Stomach (tissue), 9 donors: ENCODE data around the gene PTGFRN. TPM values are rescaled to one million over a fixed set of nuclear protein-coding genes. Genes with fewer than 3 reads are reported as not detected.

Experiments
- DNase-seq, 2 donors: peaks; one replicate each; pipeline versions ENCODE4 v3.0.0 to v3.0.0-alpha.2; 2013 to 2019
- H3K27ac ChIP-seq, 5 donors: fragments of 200-600 bp in 4 of 5; sonication (generic) in 4 of 5; one replicate each; pipeline ENCODE4 v1.5.1; 2013 to 2019; ENCODE audit warnings: mild to moderate bottlenecking in 1 of 5, moderate library complexity in 1 of 5
- H3K27me3 ChIP-seq, 3 donors: fragments of 200-600 bp; sonication (generic); one replicate each; pipeline ENCODE4 v1.5.1; 2017 to 2019; ENCODE audit warnings: mixed run types in 1 of 3
- H3K36me3 ChIP-seq, 4 donors: fragments of 200-600 bp; sonication (generic); 1 replicate in 3 of 4; 2 replicates in 1 of 4; pipeline ENCODE4 v1.5.1; 2016 to 2019
- H3K4me1 ChIP-seq, 4 donors: fragments of 200-600 bp; sonication (generic); one replicate each; pipeline ENCODE4 v1.5.1; 2016 to 2019
- H3K4me3 ChIP-seq, 4 donors: fragments of 200-600 bp; sonication (generic) in 3 of 4; one replicate each; pipeline ENCODE4 v1.5.1; 2016 to 2019; ENCODE audit warnings: mild to moderate bottlenecking in 1 of 4
- H3K9me3 ChIP-seq, 4 donors: fragments of 200-600 bp; sonication (generic); one replicate each; pipeline ENCODE4 v1.5.1; 2016 to 2019
- EP300 ChIP-seq: sonication (generic); formaldehyde crosslinking; IDR thresholded peaks from one replicate; pipeline ENCODE4 v1.6.1; 2017; ENCODE audit warnings: antibody characterized with exemption
- POLR2A ChIP-seq, 4 donors: fragments of 450-650 bp; IDR thresholded peaks; one replicate each; pipeline ENCODE4 v1.6.1; 2016; ENCODE audit warnings: antibody characterized with exemption in 4 of 4, control low read depth in 2 of 4, mild to moderate bottlenecking in 1 of 4, moderate library complexity in 1 of 4
- POLR2AphosphoS5 ChIP-seq, 3 donors: sonication (generic); formaldehyde crosslinking; IDR thresholded peaks; one replicate each; pipeline ENCODE4 v1.6.1; 2016; ENCODE audit warnings: antibody characterized with exemption in 3 of 3
- WGBS, 5 donors: extraction: QIAGEN DNeasy Blood & Tissue Kit in 3 of 5; methylation state at CpG; one replicate each; pipeline versions ENCODE4 v1.1.5 to v1.1.7; 2013 to 2018; 5-methylcytosine and 5-hydroxymethylcytosine counted together
- intact Hi-C: fragments of 100-400 bp; cut with DNase I; formaldehyde crosslinking; loops from one replicate; pipeline ENCODE4 v1.15.1; 2023; ENCODE audit warnings: low total_unique reads
- polyA plus RNA-seq, 3 donors: library from polyadenylated mRNA; stranded (reverse); fragments of 200-250 nt; gene quantifications; one replicate each; pipeline ENCODE4 v1.2.3, GENCODE V29; 2013
- total RNA-seq, 5 donors: library from RNA; depleted of rRNA; stranded (reverse); fragments of >200 nt; gene quantifications; one replicate each; pipeline versions ENCODE4 v1.1.0 to v1.2.3, GENCODE V29; 2014 to 2016
- TF ChIP-seq, protein P1 (sequence below), 7 experiments: fragments of 450-650 bp in 4 of 7; fragments of 200-600 bp in 3 of 7; sonication (generic) in 3 of 7; IDR thresholded peaks; one replicate each; pipeline ENCODE4 v1.5.1; 2016 to 2019; ENCODE audit warnings: antibody characterized with exemption in 7 of 7, control low read depth in 2 of 7, mild to moderate bottlenecking in 1 of 7
- donor health status: healthy with polysubstance abuse.
- donor health status: Bipolar disorder and iron deficiency.
- donor health status: healthy.

Gene PTGFRN
- total and polyA plus RNA-seq, 8 donors, result 3.8 to 66.6 (median 44.0) TPM

DNA sequence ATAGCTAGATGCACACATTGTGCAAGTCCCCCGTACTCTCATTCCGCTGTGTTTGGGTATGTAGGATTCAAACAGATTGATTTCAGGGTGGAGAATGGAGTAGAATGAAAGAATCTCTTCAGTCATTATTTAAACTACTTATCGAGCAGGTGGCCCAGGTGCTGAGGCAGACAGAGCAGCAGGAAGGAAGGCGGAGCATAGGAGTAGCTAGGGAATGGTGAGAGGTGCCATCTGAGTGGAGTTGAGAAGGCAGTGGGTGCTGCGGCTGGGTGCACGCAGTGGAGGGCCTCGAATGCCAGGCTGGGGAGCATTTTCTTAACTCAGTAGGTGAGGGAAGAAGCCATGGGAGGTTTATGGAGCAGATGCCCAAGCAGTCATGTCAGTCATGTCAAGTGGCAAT, 46.7 kb downstream of the PTGFRN start:
- H3K4me1 ChIP-seq, result peaks cover 0 to 21% (median 2%) of the 10 kb centered on the region in 4 donors
- H3K36me3 ChIP-seq, result peaks cover 0 to 17% (median 7%) of the 10 kb centered on the region in 4 donors
- TF ChIP-seq, protein P1, sequence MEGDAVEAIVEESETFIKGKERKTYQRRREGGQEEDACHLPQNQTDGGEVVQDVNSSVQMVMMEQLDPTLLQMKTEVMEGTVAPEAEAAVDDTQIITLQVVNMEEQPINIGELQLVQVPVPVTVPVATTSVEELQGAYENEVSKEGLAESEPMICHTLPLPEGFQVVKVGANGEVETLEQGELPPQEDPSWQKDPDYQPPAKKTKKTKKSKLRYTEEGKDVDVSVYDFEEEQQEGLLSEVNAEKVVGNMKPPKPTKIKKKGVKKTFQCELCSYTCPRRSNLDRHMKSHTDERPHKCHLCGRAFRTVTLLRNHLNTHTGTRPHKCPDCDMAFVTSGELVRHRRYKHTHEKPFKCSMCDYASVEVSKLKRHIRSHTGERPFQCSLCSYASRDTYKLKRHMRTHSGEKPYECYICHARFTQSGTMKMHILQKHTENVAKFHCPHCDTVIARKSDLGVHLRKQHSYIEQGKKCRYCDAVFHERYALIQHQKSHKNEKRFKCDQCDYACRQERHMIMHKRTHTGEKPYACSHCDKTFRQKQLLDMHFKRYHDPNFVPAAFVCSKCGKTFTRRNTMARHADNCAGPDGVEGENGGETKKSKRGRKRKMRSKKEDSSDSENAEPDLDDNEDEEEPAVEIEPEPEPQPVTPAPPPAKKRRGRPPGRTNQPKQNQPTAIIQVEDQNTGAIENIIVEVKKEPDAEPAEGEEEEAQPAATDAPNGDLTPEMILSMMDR (IDR thresholded peaks at IDR 0.05), result no peak
- no peak for TF ChIP-seq POLR2A (IDR thresholded peaks at IDR 0.05)
- no peak overlapping the region for H3K27ac ChIP-seq
- intact Hi-C loops, result no loop called here
- H3K9me3 ChIP-seq, result no peaks in the 10 kb centered on the region
- H3K27me3 ChIP-seq, result no peaks in the 10 kb centered on the region
- WGBS, 5 donors, result 72 to 83% (median 76%) methylated on average over 7 of the region's 7 CpGs
- no peak overlapping the region for H3K4me3 ChIP-seq
- peak in 1 of 2 donors; percentile 30 for DNase-seq

DNA sequence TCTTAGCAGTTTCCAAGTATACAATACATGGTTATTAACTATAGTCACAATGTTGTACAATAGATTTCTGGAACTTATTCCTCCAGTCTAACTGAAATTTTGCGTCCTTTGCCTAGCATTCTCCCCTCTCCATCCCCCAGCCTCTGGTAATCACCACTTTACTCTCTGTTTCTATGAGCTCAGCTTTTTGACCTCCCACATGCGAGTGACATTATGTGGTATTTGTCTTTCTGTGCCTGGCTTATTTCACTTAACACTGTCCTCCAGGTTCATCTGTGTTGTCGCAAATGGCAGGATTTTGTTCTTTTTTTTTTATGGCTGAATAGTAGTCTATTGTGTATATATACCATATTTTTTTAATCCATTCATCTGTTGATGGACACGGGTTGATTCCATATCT, 47.9 kb downstream of the PTGFRN start:
- no peak for TF ChIP-seq POLR2A (IDR thresholded peaks at IDR 0.05)
- no peak for TF ChIP-seq EP300
- no peak for TF ChIP-seq POLR2AphosphoS5 (IDR thresholded peaks at IDR 0.05)
- TF ChIP-seq, protein P1 (IDR thresholded peaks at IDR 0.05), result no peak
- DNase-seq, result no peak
- H3K9me3 ChIP-seq, result no peaks in the 10 kb centered on the region
- 92 to 95% (median 94%) methylated on average over 4 of the region's 4 CpGs for WGBS, 5 donors
- intact Hi-C loops, result no loop called here
- H3K27ac ChIP-seq, result no peak overlapping the region
- H3K4me1 ChIP-seq, result peaks cover 0 to 16% (median 0%) of the 10 kb centered on the region in 4 donors
- H3K27me3 ChIP-seq, result no peaks in the 10 kb centered on the region
- no peak overlapping the region for H3K4me3 ChIP-seq
- peaks cover 0 to 25% (median 19%) of the 10 kb centered on the region in 4 donors for H3K36me3 ChIP-seq

DNA sequence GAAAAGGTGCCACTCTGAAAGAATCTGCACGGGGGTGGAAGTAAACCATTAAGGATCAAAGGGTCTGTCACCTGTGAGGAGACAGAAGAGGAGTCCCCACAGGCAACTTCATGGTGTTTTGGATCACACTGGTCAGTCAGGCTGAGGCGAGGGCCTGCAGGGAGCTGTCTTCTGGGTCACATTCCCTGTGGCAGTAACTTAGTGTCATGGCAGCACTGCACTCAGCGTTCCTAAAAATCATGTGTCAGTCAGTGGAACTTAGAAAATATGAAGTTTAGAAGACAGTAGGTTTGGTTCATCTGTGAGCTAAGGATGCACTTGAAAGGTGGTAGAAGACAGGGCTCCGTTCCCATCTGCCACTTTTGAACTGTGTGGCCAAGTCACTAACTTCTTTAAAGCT, 48.4 kb downstream of the PTGFRN start:
- Histone ChIP-seq H3K27me3 (no peaks in the 10 kb centered on the region), H3K36me3 (peaks cover 0 to 30% (median 23%) of the 10 kb centered on the region in 4 donors), H3K27ac (no peak overlapping the region), H3K4me3 (no peak overlapping the region), H3K9me3 (no peaks in the 10 kb centered on the region), H3K4me1 (peaks cover 0 to 17% (median 0%) of the 10 kb centered on the region in 4 donors)
- DNase-seq, result no peak
- 84 to 94% (median 89%) methylated on average over 4 of the region's 4 CpGs for WGBS, 5 donors
- intact Hi-C loops, result no loop called here
- TF ChIP-seq, protein P1 (IDR thresholded peaks at IDR 0.05), result no peak
- TF ChIP-seq EP300 (no peak), POLR2A (IDR thresholded peaks at IDR 0.05) (no peak), POLR2AphosphoS5 (IDR thresholded peaks at IDR 0.05) (no peak)

DNA sequence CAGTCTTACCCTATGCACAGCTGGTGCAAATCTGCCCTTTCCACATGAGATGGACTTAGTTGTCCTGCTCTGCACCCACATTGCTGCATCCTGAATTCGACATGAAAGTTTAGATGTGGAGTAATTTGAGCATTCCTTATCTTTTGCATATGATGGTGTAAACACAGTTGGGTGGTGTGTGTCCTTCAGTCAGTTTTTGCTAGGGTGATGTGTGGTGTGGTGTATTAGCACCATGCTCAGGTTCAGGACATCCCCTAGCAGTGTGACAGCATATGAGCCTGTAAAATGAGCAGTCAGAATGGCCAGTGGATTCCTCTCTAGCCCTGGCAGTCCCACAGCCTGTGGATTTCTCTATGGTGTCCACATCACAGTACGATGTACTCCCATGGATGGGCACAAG, 49.3 kb downstream of the PTGFRN start:
- no peak for TF ChIP-seq POLR2A (IDR thresholded peaks at IDR 0.05)
- TF ChIP-seq, protein P1 (IDR thresholded peaks at IDR 0.05), result no peak
- TF ChIP-seq EP300, result no peak
- no peak for TF ChIP-seq POLR2AphosphoS5 (IDR thresholded peaks at IDR 0.05)
- H3K27ac ChIP-seq, result no peak overlapping the region
- H3K4me1 ChIP-seq, result peaks cover 0 to 15% (median 0%) of the 10 kb centered on the region in 4 donors
- 60 to 85% (median 80%) methylated on average over 2 of the region's 2 CpGs for WGBS, 5 donors
- H3K27me3 ChIP-seq, result no peaks in the 10 kb centered on the region
- H3K36me3 ChIP-seq, result peaks cover 0 to 38% (median 29%) of the 10 kb centered on the region in 4 donors
- no peak for DNase-seq
- intact Hi-C loops, result no loop called here
- H3K9me3 ChIP-seq, result no peaks in the 10 kb centered on the region
- H3K4me3 ChIP-seq, result no peak overlapping the region
